Measurements from ENCODE around the gene CABLES2. TPM values are rescaled to one million over a fixed set of nuclear protein-coding genes. Genes with fewer than 3 reads are reported as not detected.

Gene CABLES2
- total RNA-seq, 1 experiment from 2014 or later: 8.9 TPM

DNA sequence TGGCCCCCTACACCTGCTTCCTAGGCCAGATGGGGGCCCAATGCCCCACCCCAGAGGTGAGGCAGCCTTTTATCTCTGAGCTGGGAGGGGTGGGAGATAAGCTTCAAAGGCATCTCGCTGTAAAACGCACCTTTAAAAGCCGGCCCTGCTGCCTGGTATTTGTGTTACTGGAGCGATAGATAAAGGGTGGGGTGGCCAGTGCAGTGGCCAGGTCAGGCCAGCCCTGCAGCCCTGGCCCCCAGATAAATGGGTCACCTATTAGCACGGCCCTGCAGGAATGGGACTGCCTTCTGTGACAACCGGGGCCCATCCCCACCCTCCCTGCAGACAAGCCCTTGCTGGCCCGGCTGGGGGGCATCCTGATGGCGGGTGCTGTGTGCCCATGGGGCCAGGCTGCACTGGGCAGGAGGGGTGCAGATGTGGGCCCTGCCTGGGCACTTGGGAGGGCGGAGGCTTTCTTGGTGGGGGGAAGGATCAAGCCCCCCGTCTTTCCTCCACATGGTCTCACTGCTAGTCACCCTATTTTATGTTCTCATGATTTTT is 23.3 kb upstream of the CABLES2 start:
- DNase-seq (ENCODE audit: low read depth, low spot score) (no peak), ATAC-seq (no peak)
- peaks cover 29 to 32% of the 10 kb centered on the region in 2 experiments for H3K4me1 ChIP-seq (ENCODE audit: control insufficient read depth in 1 of 2, insufficient read depth in 2 of 2, low read length in 2 of 2)
- H3K9me2 ChIP-seq (ENCODE audit: insufficient read depth): no peaks in the 10 kb centered on the region
- H4K20me1 ChIP-seq (ENCODE audit: insufficient read depth): no peaks in the 10 kb centered on the region
- H3K9ac ChIP-seq (ENCODE audit: low read length): no peak overlapping the region
- no TSS peak for BruUV-seq (replicated peaks)
- H2AFZ ChIP-seq (ENCODE audit: low read depth, low read length, poor library complexity, severe bottlenecking): no peak overlapping the region
- no peaks in the 10 kb centered on the region for H3K9me3 ChIP-seq (ENCODE audit: control insufficient read depth in 1 of 2, insufficient read depth in 1 of 2, low read depth in 1 of 2, low read length in 2 of 2)
- no peaks in the 10 kb centered on the region for H3K27me3 ChIP-seq (ENCODE audit: insufficient read depth, low read length)
- H3K36me3 ChIP-seq (ENCODE audit: control insufficient read depth in 1 of 2, insufficient read depth in 2 of 2, low read length in 2 of 2): no peaks in the 10 kb centered on the region
- POLR2A ChIA-PET: no interaction called here
- intact Hi-C loops (cut with micrococcal nuclease): no loop called here
- no peak for TF ChIP-seq ZFX (IDR thresholded peaks at IDR 0.05)
- no peak for TF ChIP-seq ZNF274 (IDR thresholded peaks at IDR 0.05; ENCODE audit: low read depth, low read length)
- TF ChIP-seq, protein P1, sequence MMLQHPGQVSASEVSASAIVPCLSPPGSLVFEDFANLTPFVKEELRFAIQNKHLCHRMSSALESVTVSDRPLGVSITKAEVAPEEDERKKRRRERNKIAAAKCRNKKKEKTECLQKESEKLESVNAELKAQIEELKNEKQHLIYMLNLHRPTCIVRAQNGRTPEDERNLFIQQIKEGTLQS (IDR thresholded peaks at IDR 0.05): no peak
- TF ChIP-seq, protein P2, sequence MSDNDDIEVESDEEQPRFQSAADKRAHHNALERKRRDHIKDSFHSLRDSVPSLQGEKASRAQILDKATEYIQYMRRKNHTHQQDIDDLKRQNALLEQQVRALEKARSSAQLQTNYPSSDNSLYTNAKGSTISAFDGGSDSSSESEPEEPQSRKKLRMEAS (IDR thresholded peaks at IDR 0.05): no peak
- TF ChIP-seq RAD21 (IDR thresholded peaks at IDR 0.05; ENCODE audit: low read depth): no peak
- no peak for TF ChIP-seq SRF (IDR thresholded peaks at IDR 0.05; ENCODE audit: low read depth)
- no peak for TF ChIP-seq ELF1 (IDR thresholded peaks at IDR 0.05; ENCODE audit: borderline replicate concordance, low read depth)
- no peak for TF ChIP-seq EZH2 (IDR thresholded peaks at IDR 0.05)
- TF ChIP-seq, protein P3, sequence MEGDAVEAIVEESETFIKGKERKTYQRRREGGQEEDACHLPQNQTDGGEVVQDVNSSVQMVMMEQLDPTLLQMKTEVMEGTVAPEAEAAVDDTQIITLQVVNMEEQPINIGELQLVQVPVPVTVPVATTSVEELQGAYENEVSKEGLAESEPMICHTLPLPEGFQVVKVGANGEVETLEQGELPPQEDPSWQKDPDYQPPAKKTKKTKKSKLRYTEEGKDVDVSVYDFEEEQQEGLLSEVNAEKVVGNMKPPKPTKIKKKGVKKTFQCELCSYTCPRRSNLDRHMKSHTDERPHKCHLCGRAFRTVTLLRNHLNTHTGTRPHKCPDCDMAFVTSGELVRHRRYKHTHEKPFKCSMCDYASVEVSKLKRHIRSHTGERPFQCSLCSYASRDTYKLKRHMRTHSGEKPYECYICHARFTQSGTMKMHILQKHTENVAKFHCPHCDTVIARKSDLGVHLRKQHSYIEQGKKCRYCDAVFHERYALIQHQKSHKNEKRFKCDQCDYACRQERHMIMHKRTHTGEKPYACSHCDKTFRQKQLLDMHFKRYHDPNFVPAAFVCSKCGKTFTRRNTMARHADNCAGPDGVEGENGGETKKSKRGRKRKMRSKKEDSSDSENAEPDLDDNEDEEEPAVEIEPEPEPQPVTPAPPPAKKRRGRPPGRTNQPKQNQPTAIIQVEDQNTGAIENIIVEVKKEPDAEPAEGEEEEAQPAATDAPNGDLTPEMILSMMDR (IDR thresholded peaks at IDR 0.05 in 2 of 3, conservative IDR thresholded peaks at IDR 0.05 in 1 of 3; ENCODE audit: borderline replicate concordance in 1 of 3, insufficient read depth in 1 of 3, low read depth in 2 of 3, low read length in 2 of 3): no peak
- no peak for TF ChIP-seq CBX3 (IDR thresholded peaks at IDR 0.05; ENCODE audit: low read depth)
- TF ChIP-seq EGR1 (IDR thresholded peaks at IDR 0.05; ENCODE audit: low read depth): no peak
- no peak for TF ChIP-seq EZH2phosphoT487 (IDR thresholded peaks at IDR 0.05; ENCODE audit: borderline replicate concordance)
- TF ChIP-seq, protein P4, sequence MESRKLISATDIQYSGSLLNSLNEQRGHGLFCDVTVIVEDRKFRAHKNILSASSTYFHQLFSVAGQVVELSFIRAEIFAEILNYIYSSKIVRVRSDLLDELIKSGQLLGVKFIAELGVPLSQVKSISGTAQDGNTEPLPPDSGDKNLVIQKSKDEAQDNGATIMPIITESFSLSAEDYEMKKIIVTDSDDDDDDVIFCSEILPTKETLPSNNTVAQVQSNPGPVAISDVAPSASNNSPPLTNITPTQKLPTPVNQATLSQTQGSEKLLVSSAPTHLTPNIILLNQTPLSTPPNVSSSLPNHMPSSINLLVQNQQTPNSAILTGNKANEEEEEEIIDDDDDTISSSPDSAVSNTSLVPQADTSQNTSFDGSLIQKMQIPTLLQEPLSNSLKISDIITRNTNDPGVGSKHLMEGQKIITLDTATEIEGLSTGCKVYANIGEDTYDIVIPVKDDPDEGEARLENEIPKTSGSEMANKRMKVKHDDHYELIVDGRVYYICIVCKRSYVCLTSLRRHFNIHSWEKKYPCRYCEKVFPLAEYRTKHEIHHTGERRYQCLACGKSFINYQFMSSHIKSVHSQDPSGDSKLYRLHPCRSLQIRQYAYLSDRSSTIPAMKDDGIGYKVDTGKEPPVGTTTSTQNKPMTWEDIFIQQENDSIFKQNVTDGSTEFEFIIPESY (IDR thresholded peaks at IDR 0.05; ENCODE audit: extremely low read depth, insufficient replicate concordance, low read length): no peak
- TF ChIP-seq CEBPB (IDR thresholded peaks at IDR 0.05; ENCODE audit: low read depth): no peak
- TF ChIP-seq POLR2AphosphoS5 (IDR thresholded peaks at IDR 0.05; ENCODE audit: low read depth, low read length): no peak
- TF ChIP-seq FOSL1 (IDR thresholded peaks at IDR 0.05; ENCODE audit: low read depth): no peak
- no peak for TF ChIP-seq SIN3A (IDR thresholded peaks at IDR 0.05; ENCODE audit: low read depth)
- CTCF ChIA-PET: no interaction called here
- no peak overlapping the region for H3K4me3 ChIP-seq (replicated peaks in 1 of 2; ENCODE audit: low read depth in 1 of 2, low read length in 2 of 2)
- H3K27ac ChIP-seq (ENCODE audit: low read depth, low read length): no peak overlapping the region
- no peaks in the 10 kb centered on the region for H3K79me2 ChIP-seq (ENCODE audit: insufficient read depth, low read length)
- RAD21 ChIA-PET (ENCODE audit: low non-redundant PET in 1 of 2, low total read pairs in 2 of 2, uncharacterized antibody in 2 of 2, unreplicated experiment in 2 of 2): no interaction called here
- no peak overlapping the region for H3K4me2 ChIP-seq (ENCODE audit: low read length)
